HG02870 (cell line): ENCODE measurements around the gene RBM33.

Experiments used
- ATAC-seq: cut with Tn5 transposase; IDR thresholded peaks from one replicate; pipeline ENCODE4 v1.9.1; 2021; ENCODE audit warnings: mild to moderate bottlenecking, moderate library complexity; ENCODE audit not compliant: unreplicated experiment

The RBM33 gene

GRCh38 chr7:155804897-155805825, 160.7 kb downstream of the RBM33 start:
- no peak for ATAC-seq

- no peak for ATAC-seq
Measured at GRCh38 chr7:155805826-155806095, 161.3 kb downstream of the RBM33 start.

- ATAC-seq = no peak
Measured at GRCh38 chr7:155806096-155806871, 161.8 kb downstream of the RBM33 start.

GRCh38 chr7:155807065-155807671, 162.7 kb downstream of the RBM33 start:
- no peak for ATAC-seq

- ATAC-seq = no peak
Measured at GRCh38 chr7:155807789-155808548, 163.5 kb downstream of the RBM33 start.

GRCh38 chr7:155808549-155809331, 164.3 kb downstream of the RBM33 start:
- ATAC-seq = no peak

- ATAC-seq = no peak
Measured at GRCh38 chr7:155809332-155809946, 165.0 kb downstream of the RBM33 start.

- no peak for ATAC-seq
Measured at GRCh38 chr7:155809947-155810769, 165.7 kb downstream of the RBM33 start.

- ATAC-seq = no peak
Measured at GRCh38 chr7:155810770-155811559, 166.5 kb downstream of the RBM33 start.

GRCh38 chr7:155811560-155811894, 167.1 kb downstream of the RBM33 start:
- no peak for ATAC-seq

GRCh38 chr7:155811895-155812761, 167.7 kb downstream of the RBM33 start, which contains the start of gene SHH:
TSS of gene SHH (minus strand) at chr7:155812463. CDS start at chr7:155812122, 341 bp downstream.
- no peak for ATAC-seq

GRCh38 chr7:155813125-155813524, 168.7 kb downstream of the RBM33 start:
- no peak for ATAC-seq

GRCh38 chr7:155813546-155814315, 169.3 kb downstream of the RBM33 start:
- no peak for ATAC-seq

- no peak for ATAC-seq
Measured at GRCh38 chr7:155814316-155815276, 170.1 kb downstream of the RBM33 start.
